BJ (cell line): ENCODE data around the gene MMP13. TPM values are rescaled to one million over a fixed set of nuclear protein-coding genes. Genes with fewer than 3 reads are reported as not detected.
"Not testable (repeated sequence)": the region's sequence is repeated elsewhere in the genome, so short reads cannot be mapped to it uniquely, and the experiment has no call there.

ENCODE experiments used
- CTCF ChIA-PET: fragments of 350-600 bp; formaldehyde crosslinking; extraction: SDS; loops from one replicate; lab custom pipeline; 2021; ENCODE audit warnings: antibody characterized with exemption, inconsistent platforms; lab: Yijun Ruan, JAX
- POLR2A ChIA-PET: fragments of 300-600 bp; sonication (Branson Sonifier 250); formaldehyde crosslinking; extraction: SDS; loops from one replicate; lab custom pipeline; 2021; ENCODE audit warnings: antibody characterized with exemption; lab: Charles Lee
- DNase-seq: peaks from one replicate; pipeline ENCODE4 v3.0.0-alpha.2; 2011; ENCODE audit warnings: low read depth
- H3K27me3 ChIP-seq: 2 replicates; pipeline ENCODE4 v1.6.0; 2011; ENCODE audit warnings: low read length; ENCODE audit not compliant: control insufficient read depth, insufficient read depth
- H3K36me3 ChIP-seq: 2 replicates; pipeline ENCODE4 v1.5.1; 2011; ENCODE audit warnings: low read length; ENCODE audit not compliant: control insufficient read depth, insufficient read depth
- H3K4me3 ChIP-seq: 2 replicates; pipeline ENCODE4 v1.5.1; 2011; ENCODE audit warnings: low read depth, mild to moderate bottlenecking, control low read depth, low read length
- CTCF ChIP-seq: IDR thresholded peaks from 2 replicates; pipeline ENCODE4 v1.5.1; 2011; ENCODE audit warnings: low read depth, mild to moderate bottlenecking, control low read depth, inconsistent platforms, low read length, moderate library complexity; ENCODE audit not compliant: insufficient read depth
- polyA plus RNA-seq: library from polyadenylated mRNA; depleted of rRNA; stranded (reverse); fragments of >200 nt; gene quantifications from 2 replicates; pipeline ENCODE4 v1.2.3, GENCODE V29; 2011; rRNA removed
- small RNA-seq: library from RNA; depleted of rRNA; stranded (forward); fragments of <200 nt; gene quantifications from one replicate; pipeline ENCODE3, GENCODE V24; 2012; ENCODE audit warnings: low replicate concordance, low read depth; ENCODE audit not compliant: insufficient read length

MMP13 gene
- polyA plus RNA-seq, 1 experiment, result not detected

DNA sequence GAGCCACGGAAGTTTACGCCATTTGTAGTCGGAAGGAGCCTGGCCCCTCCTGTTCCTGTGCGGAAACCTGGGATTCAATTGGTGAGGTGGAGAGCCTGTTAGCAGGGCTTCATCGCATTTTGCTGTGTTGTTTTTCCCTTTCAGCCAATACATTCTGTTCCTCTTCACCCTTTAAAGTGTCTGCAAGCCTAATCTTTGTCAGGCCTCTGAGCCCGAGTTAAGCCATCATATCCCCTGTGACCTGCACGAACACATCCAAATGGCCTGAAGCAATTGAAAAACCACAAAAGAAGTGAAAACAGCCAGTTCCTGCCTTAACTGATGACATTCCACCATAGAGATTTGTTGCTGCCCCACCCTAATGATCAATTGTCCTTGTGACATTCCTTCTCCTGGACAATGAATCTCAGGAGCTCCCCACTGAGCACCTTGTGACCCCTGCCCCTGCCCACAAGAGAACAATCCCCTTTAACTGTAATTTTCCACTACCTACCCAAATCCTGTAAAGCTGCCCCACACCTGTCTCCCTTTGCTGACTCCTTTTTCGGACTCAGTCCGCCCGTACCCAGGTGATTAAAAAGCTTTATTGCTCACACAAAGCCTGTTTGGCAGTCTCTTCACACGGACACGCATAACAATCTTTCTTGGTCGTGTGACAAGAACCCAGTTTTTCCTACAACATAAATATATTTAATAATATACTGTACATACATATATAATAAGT lies 43.6 kb downstream of the MMP13 start:
- Histone ChIP-seq H3K36me3 (no peaks in the 10 kb centered on the region), H3K27me3 (no peaks in the 10 kb centered on the region), H3K4me3 (no peak overlapping the region)
- CTCF ChIA-PET, result interaction anchor here (0.7 to 4.7 kb wide), 5 partner anchors 14 to 101 kb away, joined by 3 to 52 read pairs (median 9); no protein-coding TSS in a partner anchor
- TF ChIP-seq CTCF, result no peak
- POLR2A ChIA-PET, result no interaction called here
- no peak for DNase-seq

GRCh38 chr11:102905848-102906247 lies 49.7 kb downstream of the MMP13 start:
- H3K4me3 ChIP-seq, POLR2A ChIA-PET, H3K36me3 ChIP-seq, DNase-seq, H3K27me3 ChIP-seq: not testable (repeated sequence)
- CTCF ChIA-PET, result interaction anchor here (1.1 kb wide), 1 partner anchor 9 kb away, joined by 3 read pairs; no protein-coding TSS in a partner anchor

- H3K4me3 ChIP-seq, DNase-seq, H3K36me3 ChIP-seq, H3K27me3 ChIP-seq, CTCF ChIA-PET, POLR2A ChIA-PET: not testable (repeated sequence)
Measured at GRCh38 chr11:102903895-102904294, 51.6 kb downstream of the MMP13 start.

DNA sequence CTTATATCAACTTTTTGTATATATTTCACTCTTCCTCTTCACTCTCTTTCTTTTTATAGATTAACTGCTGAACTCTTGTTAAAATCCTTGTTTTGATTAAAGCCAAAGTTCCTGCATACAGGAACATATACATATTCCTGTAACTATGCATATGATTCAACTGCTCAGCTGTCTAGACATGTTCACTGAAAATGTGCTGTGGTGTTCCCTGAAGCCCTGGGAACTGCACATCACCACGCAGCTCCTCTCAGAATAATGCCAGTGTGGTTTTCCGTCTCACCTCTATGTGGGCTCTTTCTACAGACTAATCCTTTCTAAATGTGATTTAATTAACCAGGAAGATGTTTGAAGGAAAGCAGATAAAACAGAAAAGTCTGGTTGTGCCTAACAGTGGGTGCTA lies 55.2 kb downstream of the MMP13 start:
- CTCF ChIA-PET, result interaction anchor here (1.1 kb wide), 1 partner anchor 14 kb away, joined by 3 read pairs; no protein-coding TSS in a partner anchor
- no peak for DNase-seq
- no peaks in the 10 kb centered on the region for H3K36me3 ChIP-seq
- H3K27me3 ChIP-seq, result no peaks in the 10 kb centered on the region
- no peak for TF ChIP-seq CTCF
- POLR2A ChIA-PET, result no interaction called here
- no peak overlapping the region for H3K4me3 ChIP-seq

Small RNA genes within 50 kb of the gene (small RNA-seq; reads per million reads assigned to genes)
- gene RNU7-159P, result not detected

Other genes starting within 250 kb of the MMP13 start
- gene MMP27, start 250.0 kb downstream of the MMP13 start, polyA plus RNA-seq, result not detected in 2 replicates
- gene MMP8, start 230.8 kb downstream of the MMP13 start, polyA plus RNA-seq, result not detected in 2 replicates
- 0.16 and 0.29 TPM in 2 replicates for gene MMP10, start 175.1 kb downstream of the MMP13 start, polyA plus RNA-seq
- gene MMP1, start 157.6 kb downstream of the MMP13 start, polyA plus RNA-seq, result 233 and 349 TPM in 2 replicates
- 59.4 and 121 TPM in 2 replicates for gene MMP3, start 112.1 kb downstream of the MMP13 start, polyA plus RNA-seq
- gene MMP12, start 80.8 kb downstream of the MMP13 start, polyA plus RNA-seq, result 0.12 and 0.38 TPM in 2 replicates
- gene DCUN1D5, start 136.4 kb upstream of the MMP13 start, polyA plus RNA-seq, result 27.7 and 39.9 TPM in 2 replicates
- 6.1 and 11.0 TPM in 2 replicates for gene DYNC2H1, start 153.7 kb upstream of the MMP13 start, polyA plus RNA-seq